DND-41 (cell line): ENCODE data around the gene F10.

Experiments used
- ATAC-seq: fragments of 200-7000 bp; cut with Tn5 transposase; 3 replicates; pipeline ENCODE4 v1.9.1; 2021; ENCODE audit warnings: low read depth; ENCODE audit not compliant: insufficient read depth
- DNase-seq: peaks from one replicate; pipeline ENCODE4 v3.0.0-alpha.2; 2020
- H2AFZ ChIP-seq: 2 replicates; pipeline ENCODE4 v1.6.0; 2012; ENCODE audit warnings: low read depth, low read length
- H3K27ac ChIP-seq: 2 replicates; pipeline ENCODE4 v1.5.1; 2012; ENCODE audit warnings: low read length, inconsistent platforms
- H3K27me3 ChIP-seq: fragments of 200-600 bp; sonication (generic); 2 replicates; pipeline ENCODE4 v1.6.0; 2012; ENCODE audit warnings: low read length, mild to moderate bottlenecking, inconsistent platforms; ENCODE audit not compliant: insufficient read depth, poor library complexity
- H3K36me3 ChIP-seq: 2 replicates; pipeline ENCODE4 v1.5.1; 2012; ENCODE audit warnings: low read length, inconsistent platforms; ENCODE audit not compliant: insufficient read depth
- H3K4me1 ChIP-seq: 2 replicates; pipeline ENCODE4 v1.5.1; 2012; ENCODE audit warnings: mild to moderate bottlenecking, low read length; ENCODE audit not compliant: insufficient read depth
- H3K4me2 ChIP-seq: 2 replicates; pipeline ENCODE4 v1.6.0; 2012; ENCODE audit warnings: mild to moderate bottlenecking, moderate library complexity, low read length, inconsistent platforms; ENCODE audit not compliant: insufficient read depth
- H3K4me3 ChIP-seq, 2 experiments: fragments of 200-600 bp in 1 of 2; shearing (Covaris generic) in 1 of 2; 2 replicates each; pipeline ENCODE4 v1.5.1; 2012 to 2016; ENCODE audit warnings: inconsistent platforms in 2 of 2, low read length in 2 of 2, mild to moderate bottlenecking in 2 of 2, low read depth in 1 of 2, moderate library complexity in 1 of 2
- H3K79me2 ChIP-seq: 2 replicates; pipeline ENCODE4 v1.6.0; 2012; ENCODE audit warnings: low read length, inconsistent platforms; ENCODE audit not compliant: insufficient read depth
- H3K9ac ChIP-seq: 2 replicates; pipeline ENCODE4 v1.6.0; 2012; ENCODE audit warnings: low read depth, mild to moderate bottlenecking, inconsistent platforms, low read length, moderate library complexity
- H3K9me3 ChIP-seq: 2 replicates; pipeline ENCODE4 v1.5.1; 2012; ENCODE audit warnings: low read length, moderate library complexity, mild to moderate bottlenecking, inconsistent platforms; ENCODE audit not compliant: insufficient read depth, severe bottlenecking
- H4K20me1 ChIP-seq: 2 replicates; pipeline ENCODE4 v1.6.0; 2012; ENCODE audit warnings: low read length; ENCODE audit not compliant: insufficient read depth
- EZH2 ChIP-seq: IDR thresholded peaks from 3 replicates; pipeline ENCODE4 v1.6.1; 2012; ENCODE audit warnings: borderline replicate concordance, low read depth, mild to moderate bottlenecking, moderate library complexity, low read length, inconsistent platforms; ENCODE audit not compliant: severe bottlenecking
- TF ChIP-seq, protein P1 (sequence below): IDR thresholded peaks from 2 replicates; pipeline ENCODE4 v1.5.1; 2012; ENCODE audit warnings: borderline replicate concordance, low read length, moderate library complexity, mild to moderate bottlenecking; ENCODE audit not compliant: poor library complexity, severe bottlenecking; ENCODE audit errors: extremely low read depth

The F10 gene

GRCh38 chr13:113074876-113075275 is 47.7 kb upstream of the F10 start:
- H3K4me3 ChIP-seq = no peak overlapping the region
- no peak overlapping the region for H2AFZ ChIP-seq
- no peak overlapping the region for H3K27ac ChIP-seq
- H3K4me1 ChIP-seq = no peaks in the 10 kb centered on the region
- H4K20me1 ChIP-seq = no peaks in the 10 kb centered on the region
- no peaks in the 10 kb centered on the region for H3K79me2 ChIP-seq
- no peaks in the 10 kb centered on the region for H3K36me3 ChIP-seq
- TF ChIP-seq, protein P1, sequence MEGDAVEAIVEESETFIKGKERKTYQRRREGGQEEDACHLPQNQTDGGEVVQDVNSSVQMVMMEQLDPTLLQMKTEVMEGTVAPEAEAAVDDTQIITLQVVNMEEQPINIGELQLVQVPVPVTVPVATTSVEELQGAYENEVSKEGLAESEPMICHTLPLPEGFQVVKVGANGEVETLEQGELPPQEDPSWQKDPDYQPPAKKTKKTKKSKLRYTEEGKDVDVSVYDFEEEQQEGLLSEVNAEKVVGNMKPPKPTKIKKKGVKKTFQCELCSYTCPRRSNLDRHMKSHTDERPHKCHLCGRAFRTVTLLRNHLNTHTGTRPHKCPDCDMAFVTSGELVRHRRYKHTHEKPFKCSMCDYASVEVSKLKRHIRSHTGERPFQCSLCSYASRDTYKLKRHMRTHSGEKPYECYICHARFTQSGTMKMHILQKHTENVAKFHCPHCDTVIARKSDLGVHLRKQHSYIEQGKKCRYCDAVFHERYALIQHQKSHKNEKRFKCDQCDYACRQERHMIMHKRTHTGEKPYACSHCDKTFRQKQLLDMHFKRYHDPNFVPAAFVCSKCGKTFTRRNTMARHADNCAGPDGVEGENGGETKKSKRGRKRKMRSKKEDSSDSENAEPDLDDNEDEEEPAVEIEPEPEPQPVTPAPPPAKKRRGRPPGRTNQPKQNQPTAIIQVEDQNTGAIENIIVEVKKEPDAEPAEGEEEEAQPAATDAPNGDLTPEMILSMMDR = no peak
- no peak for TF ChIP-seq EZH2
- H3K27me3 ChIP-seq = no peaks in the 10 kb centered on the region
- no peak overlapping the region for H3K9ac ChIP-seq
- ATAC-seq (no peak), DNase-seq (no peak)
- H3K9me3 ChIP-seq = no peaks in the 10 kb centered on the region
- H3K4me2 ChIP-seq = no peak overlapping the region

- Histone ChIP-seq H3K4me3 (no peak overlapping the region), H3K9ac (no peak overlapping the region)
- no peak for TF ChIP-seq EZH2
- TF ChIP-seq, protein P1 = no peak
Measured at GRCh38 chr13:113075711-113076110, 46.9 kb upstream of the F10 start.

DNA sequence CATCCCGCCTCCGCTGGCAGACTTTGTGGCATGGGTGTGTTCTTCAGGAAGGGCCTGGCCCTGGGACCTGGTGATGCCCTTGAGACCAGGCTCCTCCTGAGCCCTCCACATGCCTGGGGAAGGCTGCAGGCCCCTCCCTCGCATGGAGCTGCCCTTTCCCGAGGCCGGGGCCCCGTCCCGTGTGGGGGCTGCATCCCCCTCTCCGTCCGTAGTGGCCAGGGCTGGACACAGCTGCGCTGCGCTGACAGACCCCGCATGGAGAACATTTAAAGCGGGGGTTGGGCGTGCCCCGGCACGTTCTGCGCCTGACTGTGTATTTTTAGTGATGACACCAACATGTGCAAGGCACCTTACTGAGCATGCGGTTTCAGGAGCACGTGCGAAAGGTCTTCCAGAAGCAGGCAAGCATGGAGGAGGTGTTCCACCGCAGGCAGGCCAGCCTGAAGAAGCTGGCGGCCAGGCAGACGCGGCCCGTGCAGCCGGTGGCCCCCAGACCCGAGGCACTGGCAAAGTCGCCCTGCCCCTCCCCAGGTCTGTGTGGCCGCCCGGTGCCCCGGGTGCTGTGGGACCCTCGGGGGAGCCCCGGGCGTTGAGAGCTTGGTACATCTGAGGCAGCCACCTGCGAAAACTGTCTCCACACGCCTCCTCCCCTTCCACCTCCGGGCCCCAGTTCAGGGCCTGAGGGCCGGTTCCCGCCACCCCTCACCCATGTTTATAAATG is 45.8 kb upstream of the F10 start:
- no peaks in the 10 kb centered on the region for H3K36me3 ChIP-seq
- ATAC-seq = no peak

More at GRCh38 chr13:113075711-113076110, 46.9 kb upstream of the F10 start:
- DNase-seq = no peak
- Histone ChIP-seq H2AFZ (no peak overlapping the region), H3K4me1 (no peaks in the 10 kb centered on the region), H3K79me2 (no peaks in the 10 kb centered on the region), H3K9me3 (no peaks in the 10 kb centered on the region), H3K4me2 (no peak overlapping the region), H4K20me1 (no peaks in the 10 kb centered on the region), H3K36me3 (no peaks in the 10 kb centered on the region), H3K27ac (no peak overlapping the region), H3K27me3 (no peaks in the 10 kb centered on the region)
- no peak for ATAC-seq

More for the DNA sequence above, 45.8 kb upstream of the F10 start:
- Histone ChIP-seq H3K9me3 (no peaks in the 10 kb centered on the region), H3K79me2 (no peaks in the 10 kb centered on the region), H3K4me2 (no peak overlapping the region), H3K4me1 (no peaks in the 10 kb centered on the region), H2AFZ (no peak overlapping the region), H3K27me3 (no peaks in the 10 kb centered on the region), H3K27ac (no peak overlapping the region), H3K9ac (no peak overlapping the region), H3K4me3 (no peak overlapping the region), H4K20me1 (no peaks in the 10 kb centered on the region)
- TF ChIP-seq, protein P1 = no peak
- TF ChIP-seq EZH2 = no peak
- no peak for DNase-seq
